NCI-H2227 (cell line): ENCODE results near the gene KMT2D.

Experiments used
- DNase-seq: peaks from one replicate; lab custom pipeline; 2025; ENCODE audit not compliant: unreplicated experiment; lab: John Stamatoyannopoulos, UW

Gene KMT2D

GRCh38 chr12:49037111-49037946 is 23.3 kb downstream of the KMT2D start:
- DNase-seq, result no peak

GRCh38 chr12:49036029-49036428 is 24.6 kb downstream of the KMT2D start:
- DNase-seq, result no peak

- DNase-seq, result no peak
These were observed 26.3 kb downstream of the KMT2D start for GRCh38 chr12:49034286-49034622.

- DNase-seq, result no peak
These were observed 26.8 kb downstream of the KMT2D start for GRCh38 chr12:49033611-49034285.

- DNase-seq, result no peak
These were observed 27.7 kb downstream of the KMT2D start for GRCh38 chr12:49032679-49033447.

GRCh38 chr12:49032276-49032675 is 28.3 kb downstream of the KMT2D start:
- DNase-seq, result no peak

- no peak for DNase-seq
These were observed 28.9 kb downstream of the KMT2D start for GRCh38 chr12:49031573-49032161.

- no peak for DNase-seq
These were observed 29.7 kb downstream of the KMT2D start for GRCh38 chr12:49030714-49031572.

- DNase-seq, result no peak
These were observed 30.5 kb downstream of the KMT2D start for GRCh38 chr12:49030119-49030518.

- no peak for DNase-seq
These were observed 31.8 kb downstream of the KMT2D start for GRCh38 chr12:49028666-49029275.

- DNase-seq, result no peak
These were observed 32.6 kb downstream of the KMT2D start for GRCh38 chr12:49027846-49028555.

- no peak for DNase-seq
These were observed 33.7 kb downstream of the KMT2D start for GRCh38 chr12:49026678-49027480.

GRCh38 chr12:49026101-49026500 is 34.5 kb downstream of the KMT2D start:
- no peak for DNase-seq

GRCh38 chr12:49025463-49025862 is 35.1 kb downstream of the KMT2D start:
- no peak for DNase-seq

- DNase-seq, result no peak
These were observed 36.1 kb downstream of the KMT2D start for GRCh38 chr12:49024543-49024942.

GRCh38 chr12:49023812-49024211 is 36.8 kb downstream of the KMT2D start:
- no peak for DNase-seq

GRCh38 chr12:49022558-49023178 is 37.9 kb downstream of the KMT2D start:
- no peak for DNase-seq

GRCh38 chr12:49021292-49021915 is 39.2 kb downstream of the KMT2D start:
- DNase-seq, result no peak
